HG03196 (cell line): ENCODE measurements around the gene TMEM30B.
"Not testable (repeated sequence)": the region's sequence is repeated elsewhere in the genome, so short reads cannot be mapped to it uniquely, and the experiment has no call there.

ENCODE experiments used
- ATAC-seq: cut with Tn5 transposase; IDR thresholded peaks from one replicate; pipeline ENCODE4 v1.9.1; 2021; ENCODE audit not compliant: unreplicated experiment

Gene TMEM30B

DNA sequence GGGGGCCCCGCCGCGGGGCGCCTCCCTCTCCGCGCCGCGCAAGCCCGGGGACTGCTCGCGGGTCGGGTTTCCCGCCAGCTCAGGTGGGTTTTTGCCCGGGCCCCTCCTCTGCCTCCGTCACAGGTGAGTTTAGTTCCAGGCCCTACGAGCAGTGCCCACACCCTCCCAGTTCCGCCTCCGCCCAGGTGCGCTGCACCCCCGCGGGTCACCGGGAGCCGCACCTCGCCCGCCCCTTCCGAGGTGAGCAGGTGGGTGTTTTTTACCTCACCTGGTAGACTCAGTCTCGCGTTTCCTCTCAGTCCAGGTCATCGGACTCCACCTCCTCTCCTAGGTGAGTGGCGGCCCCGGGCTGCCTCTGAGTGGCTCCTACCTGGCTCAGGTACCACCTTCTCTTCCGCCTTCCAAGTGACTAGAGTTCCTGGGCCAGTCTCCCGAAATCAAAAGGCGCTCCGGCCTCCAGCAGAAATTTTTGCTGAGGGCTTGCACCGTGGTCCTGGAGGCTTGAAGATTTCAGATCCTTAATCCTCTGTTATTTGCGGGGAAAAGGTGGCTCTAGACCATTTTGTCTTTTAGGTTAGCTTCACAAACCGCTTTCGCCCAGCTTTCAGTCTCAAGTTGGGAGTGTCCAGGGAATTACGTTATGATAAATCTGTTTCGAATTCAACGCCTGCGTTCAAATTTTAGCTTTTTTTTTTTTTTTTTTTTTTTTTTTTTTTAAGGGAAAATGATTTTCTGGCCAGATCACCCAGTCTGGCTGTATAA is at the start of gene TMEM30B:
TSS of gene TMEM30B (minus strand) at position 153 of the 762 bp plus-strand sequence. CDS start 191 bp downstream, outside the sequence.
- ATAC-seq: no peak

GRCh38 chr14:61330511-61330910 is 49.4 kb upstream of the TMEM30B start:
- ATAC-seq: no peak

DNA sequence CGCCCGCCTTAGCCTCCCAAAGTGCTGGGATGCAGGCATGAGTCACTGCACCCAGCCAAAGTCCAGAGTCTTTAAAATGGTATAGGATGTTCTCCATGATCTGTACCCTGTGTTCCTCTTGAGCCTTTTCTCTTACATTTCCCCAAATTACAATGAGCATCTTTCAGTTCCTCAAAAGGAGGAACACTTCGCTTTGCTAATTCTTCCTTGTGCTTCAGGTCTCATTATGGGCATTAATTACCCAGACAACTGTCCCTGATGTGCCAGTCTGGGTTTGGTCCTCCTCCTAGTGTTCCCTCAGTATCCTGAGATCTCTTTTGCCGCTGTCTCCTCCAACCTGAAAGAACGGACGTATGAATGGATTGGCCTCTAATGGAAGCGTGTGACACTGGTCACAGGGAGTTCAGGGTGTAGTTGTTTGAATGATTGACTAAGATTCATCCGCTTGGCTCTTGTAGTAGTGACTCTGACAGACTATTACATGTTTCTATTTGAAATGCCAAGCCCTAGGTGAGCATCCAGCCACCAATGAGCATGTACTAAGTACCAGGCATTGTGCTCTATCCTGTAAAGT is 48.4 kb upstream of the TMEM30B start:
- no peak for ATAC-seq

DNA sequence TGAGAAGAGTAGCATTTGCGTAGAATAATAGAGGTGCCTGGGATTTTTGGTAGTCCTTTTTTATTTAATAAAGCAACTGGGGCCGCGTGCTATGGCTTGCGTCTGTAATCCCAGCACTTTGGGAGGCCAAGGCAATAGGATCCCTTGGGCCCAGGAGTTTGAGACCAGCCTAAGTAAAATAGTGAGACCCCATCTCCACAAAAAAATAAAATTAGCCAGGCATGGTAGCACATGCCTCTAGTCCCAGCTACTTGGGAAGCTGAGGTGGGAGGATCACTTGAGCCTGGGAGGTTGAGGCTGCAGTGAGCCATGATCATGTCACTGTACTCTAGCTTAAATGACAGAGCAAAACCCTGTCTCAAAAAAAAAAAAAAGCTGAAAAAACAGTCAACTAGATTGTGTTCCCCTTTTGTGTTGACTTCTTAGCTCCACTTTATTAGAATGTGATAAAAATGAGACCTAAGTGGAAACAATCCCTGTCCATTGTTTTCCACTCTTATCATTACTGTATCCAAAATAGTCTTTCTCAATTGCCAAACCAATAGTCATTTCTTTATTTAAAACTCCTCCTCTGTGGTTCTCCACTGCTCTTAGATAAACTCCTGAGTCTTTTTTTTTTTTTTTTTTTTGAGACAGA is 47.6 kb upstream of the TMEM30B start:
- ATAC-seq: no peak

DNA sequence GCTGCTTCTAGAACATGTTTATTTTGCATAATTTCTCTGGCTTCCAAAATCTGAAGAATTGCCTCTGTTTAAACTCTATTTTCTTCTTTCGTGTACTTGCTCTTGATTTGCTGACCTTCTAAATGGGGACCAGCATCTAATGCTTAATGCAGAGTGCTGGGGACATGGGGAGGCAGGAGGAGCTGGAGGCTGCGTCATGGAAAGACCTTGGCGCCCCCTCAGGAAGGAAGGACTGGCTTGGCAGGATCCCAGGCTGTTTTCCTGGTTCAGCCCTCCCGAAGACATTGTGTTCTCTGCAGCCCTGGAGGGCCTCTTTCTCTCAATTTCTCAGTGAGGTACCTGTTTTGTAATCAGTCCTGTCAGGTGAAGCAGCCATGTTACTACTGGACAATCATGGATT is 45.7 kb upstream of the TMEM30B start:
- ATAC-seq: no peak

- ATAC-seq: no peak
Observed at GRCh38 chr14:61326146-61326545, 45.0 kb upstream of the TMEM30B start.

DNA sequence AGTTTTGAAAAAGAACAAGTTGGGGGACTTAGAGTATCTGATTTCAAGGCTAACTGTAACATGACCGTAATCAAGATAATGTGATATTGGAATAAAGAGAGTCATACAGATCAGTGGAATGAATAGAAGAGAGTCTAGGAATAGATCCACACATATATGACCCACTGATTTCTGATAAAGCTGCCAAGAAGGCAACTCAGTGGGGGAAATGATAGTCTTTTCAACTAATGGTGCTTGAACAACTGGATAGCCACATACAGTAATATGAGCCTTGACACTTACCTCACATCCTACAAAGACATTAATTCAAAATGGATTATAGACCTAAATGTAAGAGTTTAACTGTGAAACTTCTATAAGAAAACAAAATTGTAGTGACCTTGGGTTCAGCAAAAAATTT is 44.0 kb upstream of the TMEM30B start:
- ATAC-seq: no peak

DNA sequence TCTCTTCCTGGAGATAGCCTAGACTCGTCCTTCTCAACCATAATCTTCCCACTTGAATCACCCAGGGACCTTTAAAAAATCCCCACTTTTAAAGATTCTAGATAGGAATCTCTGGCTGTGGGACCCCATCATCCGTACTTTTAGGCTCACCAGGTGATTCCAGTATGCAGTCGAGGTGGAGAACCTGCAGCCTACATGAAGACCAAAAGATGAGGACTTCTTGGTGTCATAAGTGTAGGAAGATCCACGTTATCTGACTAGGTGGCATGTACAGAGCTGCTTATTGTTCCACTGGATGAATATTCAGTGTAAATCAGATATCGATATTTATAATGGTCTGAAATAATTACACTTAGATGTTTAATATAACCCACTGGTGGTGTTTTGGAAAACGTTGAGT is 42.8 kb upstream of the TMEM30B start:
- no peak for ATAC-seq

- ATAC-seq: no peak
Observed at GRCh38 chr14:61322799-61323290, 41.7 kb upstream of the TMEM30B start.

DNA sequence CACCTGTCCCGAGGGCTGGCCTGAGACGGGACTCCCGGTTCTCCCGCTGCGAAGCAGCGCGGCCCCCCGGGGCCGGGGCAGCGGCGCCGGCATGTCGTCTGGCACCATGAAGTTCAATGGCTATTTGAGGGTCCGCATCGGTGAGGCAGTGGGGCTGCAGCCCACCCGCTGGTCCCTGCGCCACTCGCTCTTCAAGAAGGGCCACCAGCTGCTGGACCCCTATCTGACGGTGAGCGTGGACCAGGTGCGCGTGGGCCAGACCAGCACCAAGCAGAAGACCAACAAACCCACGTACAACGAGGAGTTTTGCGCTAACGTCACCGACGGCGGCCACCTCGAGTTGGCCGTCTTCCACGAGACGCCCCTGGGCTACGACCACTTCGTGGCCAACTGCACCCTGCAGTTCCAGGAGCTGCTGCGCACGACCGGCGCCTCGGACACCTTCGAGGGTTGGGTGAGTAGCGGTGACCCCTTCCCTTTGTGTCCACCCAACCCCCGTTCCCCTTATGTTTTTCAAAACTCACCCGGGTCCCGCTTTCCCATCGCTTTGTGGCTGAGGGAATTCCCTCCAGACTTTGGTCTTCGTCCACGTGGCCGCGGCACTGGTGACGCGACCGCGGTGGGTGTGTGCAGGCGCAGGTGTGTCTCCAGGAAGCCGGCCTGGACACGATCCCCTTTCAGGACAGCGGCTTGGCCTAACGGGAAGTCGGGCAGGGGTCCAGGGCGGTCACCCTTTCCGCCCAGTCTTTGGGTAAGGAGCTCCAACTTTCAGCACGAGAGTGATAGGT is 41.1 kb upstream of the TMEM30B start:
- no peak for ATAC-seq

- ATAC-seq: no peak
Observed at GRCh38 chr14:61321385-61322010, 40.4 kb upstream of the TMEM30B start, which contains the start of gene PRKCH. PRKCH (plus strand) TSS chr14:61321579; CDS start chr14:61322102, 523 bp downstream.

DNA sequence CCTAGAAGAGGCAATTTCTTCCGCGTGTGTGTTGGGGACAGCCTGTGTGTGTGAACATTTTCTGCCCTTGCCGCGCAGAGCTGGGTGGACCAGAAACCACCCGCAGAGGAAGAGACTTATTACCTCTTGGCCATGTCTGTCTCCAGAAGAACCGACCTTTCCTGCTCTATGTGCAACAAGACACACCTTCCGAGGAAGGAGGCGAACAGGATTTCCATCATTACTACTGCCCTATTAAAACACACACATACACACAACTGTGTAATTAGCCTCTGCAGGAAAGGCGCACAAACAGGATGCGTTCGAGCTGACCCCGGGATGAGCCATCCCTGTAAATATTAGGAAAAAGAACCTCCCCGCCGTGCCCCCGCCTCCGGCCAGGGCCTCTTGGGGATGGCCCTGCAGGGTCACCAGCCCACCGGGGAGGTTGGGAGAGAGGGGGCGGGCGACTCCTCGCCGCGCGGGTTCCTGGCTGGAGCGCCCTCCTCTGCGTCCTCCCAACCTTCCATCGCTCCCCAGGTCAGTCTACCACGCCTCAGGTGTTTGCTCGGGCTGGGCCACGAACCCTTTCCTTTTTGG is 39.8 kb upstream of the TMEM30B start:
- no peak for ATAC-seq

- ATAC-seq: not testable (repeated sequence)
Observed at GRCh38 chr14:61320170-61320569, 39.0 kb upstream of the TMEM30B start.

- no peak for ATAC-seq
Observed at GRCh38 chr14:61319706-61320105, 38.6 kb upstream of the TMEM30B start.

DNA sequence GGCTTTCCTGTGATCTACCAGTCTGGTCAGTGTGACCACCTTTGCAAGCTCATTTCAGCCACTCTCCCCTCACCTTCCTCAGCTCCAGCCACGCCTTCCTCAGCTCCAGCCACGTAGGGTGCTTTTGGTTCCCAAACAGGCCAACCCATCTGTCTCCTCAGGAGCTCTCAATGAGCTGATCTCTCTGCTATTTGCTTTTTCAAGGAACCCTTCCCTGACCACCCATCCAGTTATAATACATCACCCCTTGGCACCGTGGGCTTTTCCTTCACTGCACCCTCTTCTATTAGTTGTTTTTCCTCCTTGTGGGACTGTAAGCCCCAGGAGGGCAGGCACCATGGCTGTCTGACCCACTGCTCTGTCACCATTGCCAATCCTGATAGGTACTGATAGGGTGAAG is 37.9 kb upstream of the TMEM30B start:
- ATAC-seq: no peak

DNA sequence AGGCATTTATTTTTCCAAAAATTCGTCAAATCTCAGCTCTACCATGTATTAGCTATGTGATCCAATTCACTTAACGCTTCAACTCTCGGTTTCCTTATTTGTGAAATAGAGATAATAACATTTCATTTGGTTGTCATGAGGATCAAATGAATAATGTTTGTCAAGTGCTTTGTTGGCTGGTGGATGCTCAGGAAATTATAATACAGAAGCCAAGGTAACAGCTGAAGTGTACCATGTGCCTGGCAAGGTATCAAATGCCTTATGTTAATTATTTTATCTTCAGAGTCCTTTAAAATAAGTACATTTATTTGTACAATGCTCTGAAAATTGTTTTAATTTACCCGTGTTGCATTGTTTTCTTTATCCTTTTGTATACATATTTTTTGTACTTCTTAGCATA is 34.2 kb upstream of the TMEM30B start:
- ATAC-seq: no peak

GRCh38 chr14:61308701-61309100 is 27.6 kb upstream of the TMEM30B start:
- not testable (repeated sequence) for ATAC-seq

DNA sequence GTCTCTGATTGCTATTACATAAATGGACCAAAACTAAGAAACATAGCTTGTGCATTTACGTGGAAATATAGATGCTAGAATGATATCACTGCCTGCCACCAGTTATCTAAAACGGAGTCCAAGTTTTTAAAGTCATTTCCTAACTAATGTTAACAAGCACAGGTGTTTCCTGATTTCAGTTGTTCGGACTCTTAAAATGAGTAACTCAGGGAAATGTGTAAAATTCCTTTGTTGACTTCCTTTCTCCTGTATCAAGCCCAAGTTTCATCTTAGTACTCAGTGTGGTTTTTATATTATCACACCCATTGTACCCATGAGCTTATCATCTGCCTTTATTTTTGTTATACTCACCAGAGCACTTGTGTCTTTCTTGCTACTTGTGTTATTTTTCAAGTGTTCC is 27.1 kb upstream of the TMEM30B start:
- ATAC-seq: no peak

- no peak for ATAC-seq
Observed at GRCh38 chr14:61304688-61305087, 23.6 kb upstream of the TMEM30B start.

- ATAC-seq: no peak
Observed at GRCh38 chr14:61300754-61301153, 19.6 kb upstream of the TMEM30B start.
